Esophagus muscularis mucosa (tissue), 4 donors: ENCODE data around the gene MRPL54. TPM values are rescaled to one million over a fixed set of nuclear protein-coding genes. Genes with fewer than 3 reads are reported as not detected.
A peak's percentile ranks its signal among the peaks of the same experiment; 100 is the strongest.

Source experiments
- DNase-seq: peaks from one replicate; pipeline ENCODE4 v3.0.0-alpha.2; 2017; ENCODE audit errors: extremely low spot score
- H3K27ac ChIP-seq, 4 donors: fragments of 200-600 bp; sonication (generic); replicated peaks in 1 of 4; 1 replicate in 3 of 4; 2 replicates in 1 of 4; pipeline ENCODE4 v1.5.1; 2016 to 2019; ENCODE audit warnings: mild to moderate bottlenecking in 1 of 4
- H3K27me3 ChIP-seq, 4 donors: fragments of 200-600 bp; sonication (generic); one replicate each; pipeline versions ENCODE4 v1.5.1 to v1.6.0; 2016 to 2019
- H3K36me3 ChIP-seq, 4 donors: fragments of 200-600 bp; sonication (generic); one replicate each; pipeline ENCODE4 v1.5.1; 2016 to 2019
- H3K4me1 ChIP-seq, 4 donors: fragments of 200-600 bp; sonication (generic); one replicate each; pipeline ENCODE4 v1.5.1; 2016 to 2019
- H3K4me3 ChIP-seq, 4 donors: fragments of 200-600 bp; sonication (generic); 1 replicate in 2 of 4; 2 replicates in 2 of 4; pipeline ENCODE4 v1.5.1; 2016 to 2019; ENCODE audit warnings: mild to moderate bottlenecking in 4 of 4, moderate library complexity in 1 of 4
- H3K9me3 ChIP-seq, 4 donors: fragments of 200-600 bp; sonication (generic); 1 replicate in 3 of 4; 2 replicates in 1 of 4; pipeline ENCODE4 v1.5.1; 2016 to 2019
- CTCF ChIP-seq, 3 experiments: fragments of 200-600 bp in 2 of 3; fragments of 450-650 bp in 1 of 3; sonication (generic) in 2 of 3; IDR thresholded peaks; one replicate each; pipeline ENCODE4 v1.5.1; 2017 to 2019; ENCODE audit warnings: antibody characterized with exemption in 3 of 3, mild to moderate bottlenecking in 2 of 3, moderate library complexity in 1 of 3
- EP300 ChIP-seq: sonication (generic); formaldehyde crosslinking; IDR thresholded peaks from one replicate; pipeline ENCODE4 v1.6.1; 2017; ENCODE audit warnings: antibody characterized with exemption
- POLR2A ChIP-seq: fragments of 450-650 bp; IDR thresholded peaks from one replicate; pipeline ENCODE4 v1.6.1; 2017; ENCODE audit warnings: antibody characterized with exemption, moderate library complexity, mild to moderate bottlenecking, low read depth
- POLR2AphosphoS5 ChIP-seq, 2 donors: sonication (generic); formaldehyde crosslinking; IDR thresholded peaks; one replicate each; pipeline ENCODE4 v1.6.1; 2017; ENCODE audit warnings: antibody characterized with exemption in 2 of 2
- WGBS: methylation state at CpG from one replicate; pipeline ENCODE4 v1.1.5; 2018; 5-methylcytosine and 5-hydroxymethylcytosine counted together
- intact Hi-C: fragments of 100-400 bp; cut with DNase I; formaldehyde crosslinking; loops from one replicate; pipeline ENCODE4 v1.15.1; 2023
- total RNA-seq, 4 donors: library from RNA; depleted of rRNA; stranded (reverse); fragments of >200 nt; gene quantifications; one replicate each; pipeline versions ENCODE4 v1.1.0 to v1.2.1, GENCODE V29; 2016

Gene MRPL54
- total RNA-seq, 4 donors from 2014 or later: 45.2 to 84.3 (median 77.4) TPM

GRCh38 chr19:3721131-3721886 lies 41.2 kb upstream of the MRPL54 start:
- peaks cover 11 to 36% (median 29%) of the 10 kb centered on the region in 4 donors for H3K4me1 ChIP-seq
- H3K36me3 ChIP-seq: no peaks in the 10 kb centered on the region
- peak overlapping the region; percentile 21 to 48 (median 24) for H3K4me3 ChIP-seq
- H3K9me3 ChIP-seq: no peaks in the 10 kb centered on the region
- no peak for DNase-seq
- TF ChIP-seq CTCF (IDR thresholded peaks at IDR 0.05) (peak in 1 of 3 experiments; percentile 39), POLR2AphosphoS5 (IDR thresholded peaks at IDR 0.05) (peak in 1 of 2 donors; percentile 71), POLR2A (peak; percentile 48), EP300 (no peak)
- intact Hi-C loops: no loop called here
- H3K27ac ChIP-seq: no peak overlapping the region
- WGBS: 17% methylated on average over 26 of the region's 46 CpGs
- H3K27me3 ChIP-seq: peaks cover 4 to 72% (median 30%) of the 10 kb centered on the region in 4 donors

GRCh38 chr19:3721887-3722442 lies 40.5 kb upstream of the MRPL54 start:
- Histone ChIP-seq H3K27ac (no peak overlapping the region), H3K9me3 (no peaks in the 10 kb centered on the region), H3K4me3 (peak overlapping the region; percentile 21 to 48 (median 24)), H3K4me1 (peaks cover 11 to 36% (median 29%) of the 10 kb centered on the region in 4 donors), H3K27me3 (peaks cover 4 to 72% (median 30%) of the 10 kb centered on the region in 4 donors), H3K36me3 (no peaks in the 10 kb centered on the region)
- intact Hi-C loops: no loop called here
- WGBS: 1% methylated on average over 21 of the region's 26 CpGs
- DNase-seq: no peak
- TF ChIP-seq EP300 (no peak), POLR2AphosphoS5 (IDR thresholded peaks at IDR 0.05) (no peak), CTCF (IDR thresholded peaks at IDR 0.05) (no peak), POLR2A (no peak)

GRCh38 chr19:3722443-3723109 lies 39.9 kb upstream of the MRPL54 start:
- TF ChIP-seq EP300: no peak
- no peak for TF ChIP-seq POLR2A
- no peak for TF ChIP-seq CTCF (IDR thresholded peaks at IDR 0.05)
- TF ChIP-seq POLR2AphosphoS5 (IDR thresholded peaks at IDR 0.05): no peak
- Histone ChIP-seq H3K4me3 (no peak overlapping the region), H3K27me3 (peaks cover 4 to 72% (median 30%) of the 10 kb centered on the region in 4 donors), H3K4me1 (peaks cover 11 to 36% (median 29%) of the 10 kb centered on the region in 4 donors), H3K9me3 (no peaks in the 10 kb centered on the region), H3K36me3 (no peaks in the 10 kb centered on the region), H3K27ac (no peak overlapping the region)
- 8% methylated on average over 5 of the region's 30 CpGs for WGBS
- no peak for DNase-seq
- intact Hi-C loops: no loop called here

DNA sequence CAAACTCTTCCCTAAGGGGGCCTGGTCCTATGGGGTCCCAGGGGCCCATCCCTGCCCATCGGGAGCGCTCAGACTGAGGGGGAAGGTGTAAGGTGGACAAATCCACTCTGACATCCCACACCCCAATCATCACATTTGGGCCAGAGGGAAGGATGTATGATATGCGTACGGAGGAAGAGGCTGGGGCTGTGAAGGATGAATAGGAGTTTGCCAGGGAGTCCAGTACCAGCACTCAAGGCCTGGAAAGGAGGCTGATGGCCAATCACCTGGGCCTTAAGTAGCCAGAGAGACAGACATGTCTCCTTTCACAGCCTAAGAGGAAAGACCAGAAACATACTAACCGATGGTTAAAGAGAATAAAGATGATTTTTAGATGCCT lies 39.4 kb upstream of the MRPL54 start:
- H3K27me3 ChIP-seq: peaks cover 4 to 72% (median 30%) of the 10 kb centered on the region in 4 donors
- 83% methylated on average over 5 of the region's 5 CpGs for WGBS
- intact Hi-C loops: no loop called here
- no peak overlapping the region for H3K4me3 ChIP-seq
- H3K4me1 ChIP-seq: peaks cover 11 to 36% (median 29%) of the 10 kb centered on the region in 4 donors
- no peak for DNase-seq
- TF ChIP-seq POLR2AphosphoS5 (IDR thresholded peaks at IDR 0.05) (no peak), POLR2A (no peak), CTCF (IDR thresholded peaks at IDR 0.05) (no peak), EP300 (no peak)
- H3K27ac ChIP-seq: no peak overlapping the region
- no peaks in the 10 kb centered on the region for H3K36me3 ChIP-seq
- H3K9me3 ChIP-seq: no peaks in the 10 kb centered on the region
